Sigmoid colon (tissue), 4 donors: Measurements from ENCODE around the gene FAM83B.

Experiments used
- CTCF ChIP-seq, 4 experiments: fragments of 450-650 bp in 3 of 4; fragments of 200-600 bp in 1 of 4; IDR thresholded peaks; one replicate each; pipeline ENCODE4 v1.5.1; 2016 to 2019; ENCODE audit warnings: antibody characterized with exemption in 4 of 4, mild to moderate bottlenecking in 3 of 4, moderate library complexity in 2 of 4
- EP300 ChIP-seq, 4 donors: sonication (generic); formaldehyde crosslinking; IDR thresholded peaks; one replicate each; pipeline ENCODE4 v1.6.1; 2017; ENCODE audit warnings: antibody characterized with exemption in 4 of 4
- POLR2A ChIP-seq, 2 donors: fragments of 450-650 bp; IDR thresholded peaks; one replicate each; pipeline ENCODE4 v1.6.1; 2016; ENCODE audit warnings: antibody characterized with exemption in 2 of 2, mild to moderate bottlenecking in 2 of 2, moderate library complexity in 2 of 2
- POLR2AphosphoS5 ChIP-seq, 4 donors: sonication (generic); formaldehyde crosslinking; IDR thresholded peaks; one replicate each; pipeline ENCODE4 v1.6.1; 2017; ENCODE audit warnings: antibody characterized with exemption in 4 of 4

- TF ChIP-seq CTCF (IDR thresholded peaks at IDR 0.05): no peak
- no peak for TF ChIP-seq POLR2AphosphoS5 (IDR thresholded peaks at IDR 0.05)
- no peak for TF ChIP-seq POLR2A (IDR thresholded peaks at IDR 0.05)
- TF ChIP-seq EP300 (IDR thresholded peaks at IDR 0.05): no peak
Measured at GRCh38 chr6:54860739-54861138, 14.2 kb downstream of the FAM83B start.
